Measurements from ENCODE around the gene CACNG4. TPM values are rescaled to one million over a fixed set of nuclear protein-coding genes. Genes with fewer than 3 reads are reported as not detected.

Gene CACNG4
- total RNA-seq, 1 experiment from 2014 or later: 2.4 TPM

DNA sequence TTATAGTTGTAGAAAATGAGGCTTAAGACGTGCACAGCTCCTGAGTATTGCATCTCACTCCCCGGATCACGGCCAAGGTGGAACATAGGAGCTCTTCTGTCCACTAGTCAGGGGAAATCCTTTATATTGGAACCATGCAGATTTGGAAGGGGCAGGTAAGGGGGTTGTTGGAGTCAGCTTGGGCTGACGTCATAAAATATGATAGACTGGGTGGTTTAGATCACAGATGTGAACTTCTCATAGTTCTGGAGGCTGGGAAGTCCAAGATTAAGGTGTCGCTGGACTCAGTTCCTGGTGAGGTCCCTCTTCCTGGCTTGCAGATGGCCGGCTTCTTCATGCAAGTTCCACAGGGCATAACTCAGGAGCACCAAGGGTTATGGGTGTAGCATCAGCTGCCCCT, 5.6 kb downstream of the CACNG4 start:
- no TSS peak for BruUV-seq (replicated peaks)
- Histone ChIP-seq H3K79me2 (ENCODE audit: low read length) (no peaks in the 10 kb centered on the region), H3K4me1 (ENCODE audit: insufficient read depth, low read length) (peaks cover 10% of the 10 kb centered on the region; the same call in 1 of the 2 replicates), H3K4me3 (ENCODE audit: low read length) (no peak overlapping the region), H3K27me3 (ENCODE audit: low read length) (peaks cover 21% of the 10 kb centered on the region), H3K36me3 (ENCODE audit: low read depth, low read length) (no peaks in the 10 kb centered on the region), H3K27ac (ENCODE audit: low read length) (no peak overlapping the region), H3F3A (ENCODE audit: low read length, unreplicated experiment) (no peaks in the 10 kb centered on the region), H3K9me3 (ENCODE audit: low read length) (no peaks in the 10 kb centered on the region), H3K9ac (ENCODE audit: low read length) (no peak overlapping the region), H3K9me2 (replicated peaks; ENCODE audit: low read length) (no peaks in the 10 kb centered on the region), H2AFZ (ENCODE audit: low read length) (no peak overlapping the region), H3K4me2 (ENCODE audit: low read length) (no peak overlapping the region), H4K20me1 (ENCODE audit: low read length) (no peaks in the 10 kb centered on the region)
- no peak for TF ChIP-seq EZH2phosphoT487 (IDR thresholded peaks at IDR 0.05; ENCODE audit: borderline replicate concordance, low read length)
- no peak for TF ChIP-seq EZH2 (IDR thresholded peaks at IDR 0.05; ENCODE audit: low read length, unreplicated experiment)
- TF ChIP-seq, protein P1, sequence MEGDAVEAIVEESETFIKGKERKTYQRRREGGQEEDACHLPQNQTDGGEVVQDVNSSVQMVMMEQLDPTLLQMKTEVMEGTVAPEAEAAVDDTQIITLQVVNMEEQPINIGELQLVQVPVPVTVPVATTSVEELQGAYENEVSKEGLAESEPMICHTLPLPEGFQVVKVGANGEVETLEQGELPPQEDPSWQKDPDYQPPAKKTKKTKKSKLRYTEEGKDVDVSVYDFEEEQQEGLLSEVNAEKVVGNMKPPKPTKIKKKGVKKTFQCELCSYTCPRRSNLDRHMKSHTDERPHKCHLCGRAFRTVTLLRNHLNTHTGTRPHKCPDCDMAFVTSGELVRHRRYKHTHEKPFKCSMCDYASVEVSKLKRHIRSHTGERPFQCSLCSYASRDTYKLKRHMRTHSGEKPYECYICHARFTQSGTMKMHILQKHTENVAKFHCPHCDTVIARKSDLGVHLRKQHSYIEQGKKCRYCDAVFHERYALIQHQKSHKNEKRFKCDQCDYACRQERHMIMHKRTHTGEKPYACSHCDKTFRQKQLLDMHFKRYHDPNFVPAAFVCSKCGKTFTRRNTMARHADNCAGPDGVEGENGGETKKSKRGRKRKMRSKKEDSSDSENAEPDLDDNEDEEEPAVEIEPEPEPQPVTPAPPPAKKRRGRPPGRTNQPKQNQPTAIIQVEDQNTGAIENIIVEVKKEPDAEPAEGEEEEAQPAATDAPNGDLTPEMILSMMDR (conservative IDR thresholded peaks at IDR 0.05; ENCODE audit: low read depth, low read length): no peak
- ChIA-PET CTCF (no interaction called here), POLR2A (ENCODE audit: unreplicated experiment) (no interaction called here)
- intact Hi-C loops (cut with micrococcal nuclease): no loop called here
- no peak for ATAC-seq
- DNase-seq: no peak

DNA sequence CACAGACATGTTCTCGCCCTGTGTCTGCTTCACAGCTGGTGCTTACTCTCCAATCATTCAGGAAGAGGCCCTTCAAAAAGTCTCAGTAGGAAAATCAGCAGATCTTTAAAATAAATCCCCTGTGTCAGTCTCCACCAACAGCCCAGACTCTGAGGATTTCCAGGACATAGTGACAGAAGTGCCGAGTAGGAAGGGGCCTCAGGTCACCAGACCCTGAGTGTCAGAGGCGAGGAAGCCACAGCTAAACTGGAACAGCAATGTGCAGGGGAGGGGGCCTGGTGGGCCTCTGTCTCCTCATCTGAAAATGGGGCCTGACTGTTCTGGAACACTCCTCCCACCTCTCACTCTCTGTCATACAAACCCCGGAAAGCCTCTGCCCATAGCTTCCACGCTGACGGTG, 6.3 kb downstream of the CACNG4 start:
- no peaks in the 10 kb centered on the region for H3K79me2 ChIP-seq (ENCODE audit: low read length)
- H3K27ac ChIP-seq (ENCODE audit: low read length): no peak overlapping the region
- no peaks in the 10 kb centered on the region for H4K20me1 ChIP-seq (ENCODE audit: low read length)
- ATAC-seq (no peak), DNase-seq (no peak)
- ChIA-PET CTCF (no interaction called here), POLR2A (ENCODE audit: unreplicated experiment) (no interaction called here)
- no TSS peak for BruUV-seq (replicated peaks)
- no peaks in the 10 kb centered on the region for H3F3A ChIP-seq (ENCODE audit: low read length, unreplicated experiment)
- H3K4me1 ChIP-seq (ENCODE audit: insufficient read depth, low read length): peaks cover 8% of the 10 kb centered on the region; the same call in 1 of the 2 replicates
- intact Hi-C loops (cut with micrococcal nuclease): no loop called here
- no peaks in the 10 kb centered on the region for H3K36me3 ChIP-seq (ENCODE audit: low read depth, low read length)
- H3K9me2 ChIP-seq (replicated peaks; ENCODE audit: low read length): no peaks in the 10 kb centered on the region
- H3K9me3 ChIP-seq (ENCODE audit: low read length): no peaks in the 10 kb centered on the region
- no peak overlapping the region for H3K4me2 ChIP-seq (ENCODE audit: low read length)
- no peak overlapping the region for H2AFZ ChIP-seq (ENCODE audit: low read length)
- H3K9ac ChIP-seq (ENCODE audit: low read length): no peak overlapping the region
- H3K27me3 ChIP-seq (ENCODE audit: low read length): peaks cover 16% of the 10 kb centered on the region
- TF ChIP-seq, protein P1 (conservative IDR thresholded peaks at IDR 0.05; ENCODE audit: low read depth, low read length): no peak
- TF ChIP-seq EZH2phosphoT487 (IDR thresholded peaks at IDR 0.05; ENCODE audit: borderline replicate concordance, low read length) (no peak), EZH2 (IDR thresholded peaks at IDR 0.05; ENCODE audit: low read length, unreplicated experiment) (no peak)
- H3K4me3 ChIP-seq (ENCODE audit: low read length): no peak overlapping the region

DNA sequence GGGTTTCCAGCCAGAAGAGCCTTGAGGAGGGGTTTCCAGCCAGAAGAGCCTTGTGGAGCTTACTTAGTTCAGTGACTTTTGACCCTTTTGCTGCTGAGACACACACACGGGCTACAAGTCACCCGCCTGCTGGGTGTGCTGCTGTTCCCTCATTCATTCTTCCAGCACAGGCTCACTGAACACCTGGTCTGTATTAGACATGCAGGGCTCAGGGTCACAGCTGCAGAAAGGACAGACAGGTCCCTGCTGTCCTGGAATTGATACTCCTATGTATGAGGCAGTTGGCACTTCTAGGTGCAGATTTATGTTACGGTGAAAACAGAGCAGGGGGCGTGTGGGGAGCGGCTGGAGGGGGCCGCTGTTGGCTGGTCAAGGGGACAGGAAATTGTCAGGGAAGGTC, 6.8 kb downstream of the CACNG4 start:
- no peak overlapping the region for H2AFZ ChIP-seq (ENCODE audit: low read length)
- DNase-seq (no peak), ATAC-seq (no peak)
- ChIA-PET CTCF (no interaction called here), POLR2A (ENCODE audit: unreplicated experiment) (no interaction called here)
- no TSS peak for BruUV-seq (replicated peaks)
- H3K9ac ChIP-seq (ENCODE audit: low read length): no peak overlapping the region
- no peak overlapping the region for H3K4me2 ChIP-seq (ENCODE audit: low read length)
- H4K20me1 ChIP-seq (ENCODE audit: low read length): no peaks in the 10 kb centered on the region
- H3K9me2 ChIP-seq (replicated peaks; ENCODE audit: low read length): no peaks in the 10 kb centered on the region
- 0 out of 2 replicates have a peak, but pooled peaks cover 3% of the 10 kb centered on the region for H3K4me1 ChIP-seq (ENCODE audit: insufficient read depth, low read length)
- no peaks in the 10 kb centered on the region for H3K9me3 ChIP-seq (ENCODE audit: low read length)
- no peak for TF ChIP-seq EZH2 (IDR thresholded peaks at IDR 0.05; ENCODE audit: low read length, unreplicated experiment)
- no peak for TF ChIP-seq EZH2phosphoT487 (IDR thresholded peaks at IDR 0.05; ENCODE audit: borderline replicate concordance, low read length)
- TF ChIP-seq, protein P1 (conservative IDR thresholded peaks at IDR 0.05; ENCODE audit: low read depth, low read length): no peak
- no peaks in the 10 kb centered on the region for H3F3A ChIP-seq (ENCODE audit: low read length, unreplicated experiment)
- intact Hi-C loops (cut with micrococcal nuclease): no loop called here
- no peak overlapping the region for H3K4me3 ChIP-seq (ENCODE audit: low read length)
- H3K27me3 ChIP-seq (ENCODE audit: low read length): peaks cover 12% of the 10 kb centered on the region
- no peak overlapping the region for H3K27ac ChIP-seq (ENCODE audit: low read length)
- H3K79me2 ChIP-seq (ENCODE audit: low read length): no peaks in the 10 kb centered on the region
- H3K36me3 ChIP-seq (ENCODE audit: low read depth, low read length): no peaks in the 10 kb centered on the region
